ENCODE measurements around the gene CYB561.

DNA sequence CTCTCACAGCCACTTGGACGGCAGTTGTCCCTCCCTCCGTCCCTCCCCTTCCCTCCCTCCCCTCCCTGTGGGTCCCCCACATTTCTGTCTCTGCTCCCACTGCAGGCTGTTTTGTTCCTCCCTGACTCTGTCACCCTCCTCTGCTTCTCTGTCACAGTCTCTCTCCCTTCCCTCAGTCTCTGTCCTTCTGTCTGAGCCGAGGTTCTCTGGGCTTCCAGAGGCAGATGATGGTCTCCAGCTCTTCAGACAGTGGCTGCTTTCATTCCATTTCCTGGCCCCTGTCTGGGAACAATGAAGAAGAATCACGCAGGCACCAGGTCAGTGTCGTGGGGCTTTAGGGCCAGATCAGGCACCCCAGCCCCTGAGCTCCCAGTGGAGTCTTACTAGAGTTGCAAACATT, 8.8 kb upstream of the CYB561 start:
- TF ChIP-seq MYC (IDR thresholded peaks at IDR 0.05; ENCODE audit: low read depth, low read length) (no peak), FOS (IDR thresholded peaks at IDR 0.05; ENCODE audit: borderline replicate concordance, insufficient read depth, low read length) (no peak)
- TF ChIP-seq, protein P1, sequence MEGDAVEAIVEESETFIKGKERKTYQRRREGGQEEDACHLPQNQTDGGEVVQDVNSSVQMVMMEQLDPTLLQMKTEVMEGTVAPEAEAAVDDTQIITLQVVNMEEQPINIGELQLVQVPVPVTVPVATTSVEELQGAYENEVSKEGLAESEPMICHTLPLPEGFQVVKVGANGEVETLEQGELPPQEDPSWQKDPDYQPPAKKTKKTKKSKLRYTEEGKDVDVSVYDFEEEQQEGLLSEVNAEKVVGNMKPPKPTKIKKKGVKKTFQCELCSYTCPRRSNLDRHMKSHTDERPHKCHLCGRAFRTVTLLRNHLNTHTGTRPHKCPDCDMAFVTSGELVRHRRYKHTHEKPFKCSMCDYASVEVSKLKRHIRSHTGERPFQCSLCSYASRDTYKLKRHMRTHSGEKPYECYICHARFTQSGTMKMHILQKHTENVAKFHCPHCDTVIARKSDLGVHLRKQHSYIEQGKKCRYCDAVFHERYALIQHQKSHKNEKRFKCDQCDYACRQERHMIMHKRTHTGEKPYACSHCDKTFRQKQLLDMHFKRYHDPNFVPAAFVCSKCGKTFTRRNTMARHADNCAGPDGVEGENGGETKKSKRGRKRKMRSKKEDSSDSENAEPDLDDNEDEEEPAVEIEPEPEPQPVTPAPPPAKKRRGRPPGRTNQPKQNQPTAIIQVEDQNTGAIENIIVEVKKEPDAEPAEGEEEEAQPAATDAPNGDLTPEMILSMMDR (IDR thresholded peaks at IDR 0.05; ENCODE audit: extremely low read depth in 1 of 2, insufficient read depth in 1 of 2, low read depth in 1 of 2, low read length in 2 of 2) = no peak

Measured in endothelial cell of umbilical vein (primary cell).